ENCODE measurements around the gene ZDHHC11B.

Gene ZDHHC11B

GRCh38 chr5:761854-762710 lies 22.4 kb downstream of the ZDHHC11B start:
- Histone ChIP-seq H3K4me1 (ENCODE audit: control insufficient read depth, low read length) (no peaks in the 10 kb centered on the region), H3K4me2 (ENCODE audit: low read length) (no peak overlapping the region), H3F3A (ENCODE audit: control insufficient read depth, insufficient read depth) (no peaks in the 10 kb centered on the region), H3K9me3 (ENCODE audit: control insufficient read depth, insufficient read depth, low read length) (peaks cover 11% of the 10 kb centered on the region; the same call in 1 of the 2 replicates), H3K79me2 (ENCODE audit: control insufficient read depth, low read length) (no peaks in the 10 kb centered on the region), H4K20me1 (ENCODE audit: control insufficient read depth, insufficient read depth, low read depth, low read length) (0 out of 2 replicates have a peak, but pooled peaks cover 3% of the 10 kb centered on the region), H3K27me3 (ENCODE audit: control insufficient read depth, low read length) (no peaks in the 10 kb centered on the region), H3K36me3 (ENCODE audit: control insufficient read depth, low read length) (no peaks in the 10 kb centered on the region), H3K27ac (ENCODE audit: low read depth, low read length) (no peak overlapping the region), H3K9me2 (replicated peaks; ENCODE audit: control insufficient read depth, low read length) (no peaks in the 10 kb centered on the region), H3K4me3 (ENCODE audit: low read length) (no peak overlapping the region)
- TF ChIP-seq EZH2phosphoT487 (IDR thresholded peaks at IDR 0.05; ENCODE audit: borderline replicate concordance, low read length) (no peak), CTCF (IDR thresholded peaks at IDR 0.05; ENCODE audit: low read depth, low read length, poor library complexity, severe bottlenecking) (no peak)

GRCh38 chr5:761059-761771 lies 23.3 kb downstream of the ZDHHC11B start:
- Histone ChIP-seq H3K4me2 (ENCODE audit: low read length) (no peak overlapping the region), H3K4me1 (ENCODE audit: control insufficient read depth, low read length) (no peaks in the 10 kb centered on the region), H3K27ac (ENCODE audit: low read depth, low read length) (no peak overlapping the region), H3K27me3 (ENCODE audit: control insufficient read depth, low read length) (no peaks in the 10 kb centered on the region), H4K20me1 (ENCODE audit: control insufficient read depth, insufficient read depth, low read depth, low read length) (0 out of 2 replicates have a peak, but pooled peaks cover 3% of the 10 kb centered on the region), H3K4me3 (ENCODE audit: low read length) (no peak overlapping the region), H3K9me3 (ENCODE audit: control insufficient read depth, insufficient read depth, low read length) (peaks cover 11% of the 10 kb centered on the region; the same call in 1 of the 2 replicates), H3K36me3 (ENCODE audit: control insufficient read depth, low read length) (no peaks in the 10 kb centered on the region), H3F3A (ENCODE audit: control insufficient read depth, insufficient read depth) (no peaks in the 10 kb centered on the region), H3K9me2 (replicated peaks; ENCODE audit: control insufficient read depth, low read length) (no peaks in the 10 kb centered on the region), H3K79me2 (ENCODE audit: control insufficient read depth, low read length) (no peaks in the 10 kb centered on the region)
- TF ChIP-seq EZH2phosphoT487 (IDR thresholded peaks at IDR 0.05; ENCODE audit: borderline replicate concordance, low read length) (no peak), CTCF (IDR thresholded peaks at IDR 0.05; ENCODE audit: low read depth, low read length, poor library complexity, severe bottlenecking) (no peak)

GRCh38 chr5:760363-761058 lies 24.0 kb downstream of the ZDHHC11B start:
- no peaks in the 10 kb centered on the region for H3K79me2 ChIP-seq (ENCODE audit: control insufficient read depth, low read length)
- 0 out of 2 replicates have a peak, but pooled peaks cover 3% of the 10 kb centered on the region for H4K20me1 ChIP-seq (ENCODE audit: control insufficient read depth, insufficient read depth, low read depth, low read length)
- H3K4me1 ChIP-seq (ENCODE audit: control insufficient read depth, low read length): no peaks in the 10 kb centered on the region
- H3K27ac ChIP-seq (ENCODE audit: low read depth, low read length): no peak overlapping the region
- TF ChIP-seq CTCF (IDR thresholded peaks at IDR 0.05; ENCODE audit: low read depth, low read length, poor library complexity, severe bottlenecking) (no peak), EZH2phosphoT487 (IDR thresholded peaks at IDR 0.05; ENCODE audit: borderline replicate concordance, low read length) (no peak)
- H3K9me2 ChIP-seq (replicated peaks; ENCODE audit: control insufficient read depth, low read length): no peaks in the 10 kb centered on the region
- H3F3A ChIP-seq (ENCODE audit: control insufficient read depth, insufficient read depth): no peaks in the 10 kb centered on the region
- H3K4me2 ChIP-seq (ENCODE audit: low read length): no peak overlapping the region
- H3K27me3 ChIP-seq (ENCODE audit: control insufficient read depth, low read length): no peaks in the 10 kb centered on the region
- no peaks in the 10 kb centered on the region for H3K36me3 ChIP-seq (ENCODE audit: control insufficient read depth, low read length)
- no peak overlapping the region for H3K4me3 ChIP-seq (ENCODE audit: low read length)
- peaks cover 7% of the 10 kb centered on the region; the same call in 1 of the 2 replicates for H3K9me3 ChIP-seq (ENCODE audit: control insufficient read depth, insufficient read depth, low read length)

Data from DOHH2 (cell line).